HepG2 (cell line): Measurements from ENCODE around the gene EIF5A. TPM values are rescaled to one million over a fixed set of nuclear protein-coding genes. Genes with fewer than 3 reads are reported as not detected.
A peak's percentile ranks its signal among the peaks of the same experiment; 100 is the strongest.

ENCODE experiments used
- CENPT ChIP-seq: sonication (generic); formaldehyde crosslinking; IDR thresholded peaks from 2 replicates; pipeline ENCODE4 v1.8.0; 2022; ENCODE audit warnings: low read depth, mild to moderate bottlenecking, moderate library complexity, missing genetic modification reagents
- GATA4 ChIP-seq: sonication (generic); IDR thresholded peaks from 2 replicates; pipeline ENCODE4 v1.6.1; 2016; ENCODE audit warnings: antibody characterized with exemption, low read depth, borderline replicate concordance
- HMG20B ChIP-seq: conservative IDR thresholded peaks from 2 replicates; pipeline ENCODE4 v1.6.1; 2016; ENCODE audit warnings: missing genetic modification reagents, missing compliant biosample characterization
- KDM6A ChIP-seq: IDR thresholded peaks from 2 replicates; pipeline ENCODE4 v1.6.1; 2016; ENCODE audit warnings: low read depth
- MIER3 ChIP-seq: IDR thresholded peaks from 2 replicates; pipeline ENCODE4 v1.6.1; 2016; ENCODE audit warnings: missing compliant biosample characterization, borderline replicate concordance
- NCOA1 ChIP-seq: sonication (generic); formaldehyde crosslinking; IDR thresholded peaks from 2 replicates; pipeline ENCODE4 v1.9.0; 2021; ENCODE audit warnings: missing genetic modification reagents
- NR2F1 ChIP-seq, 2 experiments: fragments of 450-650 bp in 1 of 2; formaldehyde crosslinking in 1 of 2; IDR thresholded peaks; 2 replicates each; pipeline versions ENCODE4 v1.5.0 to v1.6.1; 2016 to 2020; ENCODE audit warnings: mild to moderate bottlenecking in 1 of 2, missing compliant biosample characterization in 1 of 2, missing genetic modification reagents in 1 of 2, moderate library complexity in 1 of 2
- REXO4 ChIP-seq: sonication (generic); formaldehyde crosslinking; IDR thresholded peaks from 2 replicates; pipeline ENCODE4 v1.8.0; 2022; ENCODE audit warnings: missing genetic modification reagents, mild to moderate bottlenecking, borderline replicate concordance
- RFXANK ChIP-seq: IDR thresholded peaks from 2 replicates; pipeline ENCODE4 v1.6.1; 2016
- SNAPC5 ChIP-seq: sonication (generic); formaldehyde crosslinking; IDR thresholded peaks from 2 replicates; pipeline ENCODE4 v1.8.1; 2023; ENCODE audit warnings: mild to moderate bottlenecking, missing genetic modification reagents, borderline replicate concordance
- SOX6 ChIP-seq, 2 experiments: fragments of 450-650 bp in 1 of 2; sonication (generic) in 1 of 2; formaldehyde crosslinking in 1 of 2; IDR thresholded peaks; 2 replicates each; pipeline versions ENCODE4 v1.4.0 to v1.6.1; 2017 to 2020; ENCODE audit warnings: antibody characterized with exemption in 1 of 2, mild to moderate bottlenecking in 1 of 2, missing genetic modification reagents in 1 of 2
- XBP1 ChIP-seq: sonication (generic); formaldehyde crosslinking; IDR thresholded peaks from 2 replicates; pipeline ENCODE4 v1.5.0; 2020; ENCODE audit warnings: missing genetic modification reagents
- ZFP62 ChIP-seq: sonication (generic); formaldehyde crosslinking; IDR thresholded peaks from 2 replicates; pipeline ENCODE4 v1.4.0; 2020; ENCODE audit warnings: missing genetic modification reagents
- ZNF564 ChIP-seq: sonication (generic); formaldehyde crosslinking; IDR thresholded peaks from 2 replicates; pipeline ENCODE4 v1.8.1; 2023; ENCODE audit warnings: mild to moderate bottlenecking, missing genetic modification reagents
- ZNF572 ChIP-seq: sonication (generic); formaldehyde crosslinking; IDR thresholded peaks from 2 replicates; pipeline ENCODE4 v1.5.1; 2020; ENCODE audit warnings: mild to moderate bottlenecking, missing genetic modification reagents
- ZNF576 ChIP-seq: sonication (generic); formaldehyde crosslinking; IDR thresholded peaks from 2 replicates; pipeline ENCODE4 v1.4.0; 2020; ENCODE audit warnings: mild to moderate bottlenecking, missing genetic modification reagents
- ZNF580 ChIP-seq: IDR thresholded peaks from 2 replicates; pipeline ENCODE4 v1.6.1; 2016; ENCODE audit warnings: low read depth, borderline replicate concordance
- ZNF652 ChIP-seq: IDR thresholded peaks from 2 replicates; pipeline ENCODE4 v1.6.1; 2016; ENCODE audit warnings: low read depth, borderline replicate concordance
- ZSCAN21 ChIP-seq: sonication (generic); formaldehyde crosslinking; IDR thresholded peaks from 2 replicates; pipeline ENCODE4 v1.8.0; 2022; ENCODE audit warnings: mild to moderate bottlenecking, missing genetic modification reagents, moderate library complexity, borderline replicate concordance
- ZSCAN22 ChIP-seq: sonication (generic); formaldehyde crosslinking; IDR thresholded peaks from 2 replicates; pipeline ENCODE4 v1.4.0; 2020; ENCODE audit warnings: mild to moderate bottlenecking, missing genetic modification reagents
- polyA plus RNA-seq, 8 experiments: library from polyadenylated mRNA; depleted of rRNA in 3 of 8; stranded (reverse) in 7 of 8; unstranded in 1 of 8; fragments of >200 nt; fragmentation: Illumina TruSeq in 4 of 8; extraction: Trizol in 4 of 8; gene quantifications; 2 replicates each; pipeline versions ENCODE4 v1.2.1 to v1.2.3, GENCODE V29; 2011 to 2016; ENCODE audit warnings: low read depth in 4 of 8, missing spikeins in 1 of 8, mixed read lengths in 1 of 8; ENCODE audit not compliant: insufficient read depth in 1 of 8
- total RNA-seq, 5 experiments: library from RNA; depleted of rRNA; stranded (reverse); fragments of >200 nt; fragmentation: Illumina TruSeq; extraction: Trizol; gene quantifications; 2 replicates each; pipeline ENCODE4 v1.2.3, GENCODE V29; 2016; ENCODE audit warnings: low read depth in 1 of 5
- TF ChIP-seq, protein P1 (sequence below): IDR thresholded peaks from 2 replicates; pipeline ENCODE4 v1.6.1; 2012; ENCODE audit warnings: inconsistent platforms
- TF ChIP-seq, protein P2 (sequence below): sonication (generic); formaldehyde crosslinking; IDR thresholded peaks from 2 replicates; pipeline ENCODE4 v1.5.0; 2020; ENCODE audit warnings: mild to moderate bottlenecking, missing genetic modification reagents, borderline replicate concordance

The EIF5A gene
- total and polyA plus RNA-seq, 2 of the 13 experiments (the other 11 are each of a cell fraction or from before 2014, with no cell fraction given) = 319 to 337 TPM

DNA sequence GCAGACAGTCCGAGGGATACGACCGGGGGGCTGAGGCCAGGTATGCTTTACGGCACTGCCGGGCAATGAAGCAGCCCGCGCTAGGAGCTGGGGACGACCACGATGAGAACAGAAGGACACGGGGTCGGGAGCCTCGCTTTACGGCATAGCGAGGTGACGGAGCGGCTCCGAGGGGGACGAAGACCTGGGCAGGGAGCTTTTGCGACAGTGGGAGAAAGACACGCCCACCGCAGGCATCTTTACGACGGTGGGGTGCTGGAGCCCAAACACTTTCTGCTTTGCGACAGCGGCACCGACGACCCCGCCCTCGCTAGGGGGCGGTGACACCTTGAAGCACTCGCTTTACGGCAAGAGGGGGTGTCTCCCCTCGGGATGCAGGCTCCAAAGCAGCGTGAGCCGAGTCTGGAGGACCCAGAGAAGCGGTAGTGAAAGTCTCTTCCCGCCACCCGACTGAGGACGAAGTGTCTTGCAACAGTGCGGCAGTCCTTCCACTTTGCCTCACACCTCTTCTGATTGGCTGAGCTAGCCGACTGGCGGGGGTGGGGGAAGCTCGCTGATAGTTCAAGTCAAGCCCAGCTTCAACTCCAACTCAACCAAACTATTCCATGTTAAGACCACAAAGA lies 22.1 kb downstream of the EIF5A start (continued):
- TF ChIP-seq SNAPC5 (CRISPR knock-in tag) = no peak
- TF ChIP-seq ZNF564 (CRISPR knock-in tag) = no peak
- no peak for TF ChIP-seq ZSCAN22 (CRISPR knock-in tag)
- no peak for TF ChIP-seq SOX6 (IDR thresholded peaks at IDR 0.05)
- peak; percentile 63 for TF ChIP-seq SOX6 (CRISPR knock-in tag; IDR thresholded peaks at IDR 0.05)
- TF ChIP-seq ZSCAN21 (CRISPR knock-in tag) = no peak
- TF ChIP-seq, protein P1, sequence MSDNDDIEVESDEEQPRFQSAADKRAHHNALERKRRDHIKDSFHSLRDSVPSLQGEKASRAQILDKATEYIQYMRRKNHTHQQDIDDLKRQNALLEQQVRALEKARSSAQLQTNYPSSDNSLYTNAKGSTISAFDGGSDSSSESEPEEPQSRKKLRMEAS = peak; percentile 52; the same call in 1 of the 2 replicates
- no peak for TF ChIP-seq ZNF652 (CRISPR knock-in tag)
- TF ChIP-seq, protein P2, sequence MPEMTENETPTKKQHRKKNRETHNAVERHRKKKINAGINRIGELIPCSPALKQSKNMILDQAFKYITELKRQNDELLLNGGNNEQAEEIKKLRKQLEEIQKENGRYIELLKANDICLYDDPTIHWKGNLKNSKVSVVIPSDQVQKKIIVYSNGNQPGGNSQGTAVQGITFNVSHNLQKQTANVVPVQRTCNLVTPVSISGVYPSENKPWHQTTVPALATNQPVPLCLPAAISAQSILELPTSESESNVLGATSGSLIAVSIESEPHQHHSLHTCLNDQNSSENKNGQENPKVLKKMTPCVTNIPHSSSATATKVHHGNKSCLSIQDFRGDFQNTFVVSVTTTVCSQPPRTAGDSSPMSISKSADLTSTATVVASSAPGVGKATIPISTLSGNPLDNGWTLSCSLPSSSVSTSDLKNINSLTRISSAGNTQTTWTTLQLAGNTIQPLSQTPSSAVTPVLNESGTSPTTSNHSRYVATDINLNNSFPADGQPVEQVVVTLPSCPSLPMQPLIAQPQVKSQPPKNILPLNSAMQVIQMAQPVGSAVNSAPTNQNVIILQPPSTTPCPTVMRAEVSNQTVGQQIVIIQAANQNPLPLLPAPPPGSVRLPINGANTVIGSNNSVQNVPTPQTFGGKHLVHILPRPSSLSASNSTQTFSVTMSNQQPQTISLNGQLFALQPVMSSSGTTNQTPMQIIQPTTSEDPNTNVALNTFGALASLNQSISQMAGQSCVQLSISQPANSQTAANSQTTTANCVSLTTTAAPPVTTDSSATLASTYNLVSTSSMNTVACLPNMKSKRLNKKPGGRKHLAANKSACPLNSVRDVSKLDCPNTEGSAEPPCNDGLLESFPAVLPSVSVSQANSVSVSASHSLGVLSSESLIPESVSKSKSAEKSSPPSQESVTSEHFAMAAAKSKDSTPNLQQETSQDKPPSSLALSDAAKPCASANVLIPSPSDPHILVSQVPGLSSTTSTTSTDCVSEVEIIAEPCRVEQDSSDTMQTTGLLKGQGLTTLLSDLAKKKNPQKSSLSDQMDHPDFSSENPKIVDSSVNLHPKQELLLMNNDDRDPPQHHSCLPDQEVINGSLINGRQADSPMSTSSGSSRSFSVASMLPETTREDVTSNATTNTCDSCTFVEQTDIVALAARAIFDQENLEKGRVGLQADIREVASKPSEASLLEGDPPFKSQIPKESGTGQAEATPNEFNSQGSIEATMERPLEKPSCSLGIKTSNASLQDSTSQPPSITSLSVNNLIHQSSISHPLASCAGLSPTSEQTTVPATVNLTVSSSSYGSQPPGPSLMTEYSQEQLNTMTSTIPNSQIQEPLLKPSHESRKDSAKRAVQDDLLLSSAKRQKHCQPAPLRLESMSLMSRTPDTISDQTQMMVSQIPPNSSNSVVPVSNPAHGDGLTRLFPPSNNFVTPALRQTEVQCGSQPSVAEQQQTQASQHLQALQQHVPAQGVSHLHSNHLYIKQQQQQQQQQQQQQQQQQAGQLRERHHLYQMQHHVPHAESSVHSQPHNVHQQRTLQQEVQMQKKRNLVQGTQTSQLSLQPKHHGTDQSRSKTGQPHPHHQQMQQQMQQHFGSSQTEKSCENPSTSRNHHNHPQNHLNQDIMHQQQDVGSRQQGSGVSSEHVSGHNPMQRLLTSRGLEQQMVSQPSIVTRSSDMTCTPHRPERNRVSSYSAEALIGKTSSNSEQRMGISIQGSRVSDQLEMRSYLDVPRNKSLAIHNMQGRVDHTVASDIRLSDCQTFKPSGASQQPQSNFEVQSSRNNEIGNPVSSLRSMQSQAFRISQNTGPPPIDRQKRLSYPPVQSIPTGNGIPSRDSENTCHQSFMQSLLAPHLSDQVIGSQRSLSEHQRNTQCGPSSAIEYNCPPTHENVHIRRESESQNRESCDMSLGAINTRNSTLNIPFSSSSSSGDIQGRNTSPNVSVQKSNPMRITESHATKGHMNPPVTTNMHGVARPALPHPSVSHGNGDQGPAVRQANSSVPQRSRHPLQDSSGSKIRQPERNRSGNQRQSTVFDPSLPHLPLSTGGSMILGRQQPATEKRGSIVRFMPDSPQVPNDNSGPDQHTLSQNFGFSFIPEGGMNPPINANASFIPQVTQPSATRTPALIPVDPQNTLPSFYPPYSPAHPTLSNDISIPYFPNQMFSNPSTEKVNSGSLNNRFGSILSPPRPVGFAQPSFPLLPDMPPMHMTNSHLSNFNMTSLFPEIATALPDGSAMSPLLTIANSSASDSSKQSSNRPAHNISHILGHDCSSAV = no peak
- TF ChIP-seq RFXANK (CRISPR knock-in tag) = no peak
- TF ChIP-seq ZNF572 (CRISPR knock-in tag) = 0 out of 2 replicates have a peak, but pooled peaks have one; percentile 45
- no peak for TF ChIP-seq HMG20B (CRISPR knock-in tag)
- TF ChIP-seq ZNF580 (CRISPR knock-in tag) = peak; percentile 79; the same call in 1 of the 2 replicates
- TF ChIP-seq ZNF576 = no peak
- TF ChIP-seq REXO4 (CRISPR knock-in tag) = no peak
- no peak for TF ChIP-seq KDM6A (CRISPR knock-in tag)
- no peak for TF ChIP-seq CENPT (CRISPR knock-in tag)
- no peak for TF ChIP-seq ZFP62 (CRISPR knock-in tag)
- TF ChIP-seq GATA4 = no peak
- TF ChIP-seq MIER3 (CRISPR knock-in tag) = no peak
- TF ChIP-seq NCOA1 = no peak
- no peak for TF ChIP-seq XBP1 (CRISPR knock-in tag)
- TF ChIP-seq NR2F1 (CRISPR knock-in tag; IDR thresholded peaks at IDR 0.05) = peak in 1 of 2 experiments; percentile 34; a peak in 1 of 4 replicates
